ENCODE data around the gene SNX27.
"Not testable (repeated sequence)": the region's sequence is repeated elsewhere in the genome, so short reads cannot be mapped to it uniquely, and the experiment has no call there.

SNX27 gene

GRCh38 chr1:151733126-151733525 lies 121.3 kb downstream of the SNX27 start:
- H3K27ac ChIP-seq (ENCODE audit: low read length) = no peak overlapping the region
- peaks cover 18% of the 10 kb centered on the region for H3K4me1 ChIP-seq (ENCODE audit: control insufficient read depth, low read depth, low read length)
- peaks cover 10% of the 10 kb centered on the region for H3K9me3 ChIP-seq (ENCODE audit: control insufficient read depth, low read depth, low read length)
- H3K27me3 ChIP-seq (ENCODE audit: control insufficient read depth, insufficient read depth, low read length) = peaks cover under 1% of the 10 kb centered on the region
- no peak overlapping the region for H3K4me3 ChIP-seq (ENCODE audit: low read length)
- H3K36me3 ChIP-seq (ENCODE audit: control insufficient read depth, low read depth, low read length) = no peaks in the 10 kb centered on the region
- no peak overlapping the region for H3K9ac ChIP-seq (ENCODE audit: low read length)

- H3K27me3 ChIP-seq (ENCODE audit: control insufficient read depth, insufficient read depth, low read length); H3K27ac ChIP-seq (ENCODE audit: low read length); H3K4me1 ChIP-seq (ENCODE audit: control insufficient read depth, low read depth, low read length); H3K36me3 ChIP-seq (ENCODE audit: control insufficient read depth, low read depth, low read length); H3K4me3 ChIP-seq (ENCODE audit: low read length); H3K9ac ChIP-seq (ENCODE audit: low read length): not testable (repeated sequence)
- H3K9me3 ChIP-seq (ENCODE audit: control insufficient read depth, low read depth, low read length) = peaks cover 15% of the 10 kb centered on the region
Measured at GRCh38 chr1:151733995-151734394, 122.1 kb downstream of the SNX27 start.

- Histone ChIP-seq H3K27me3 (ENCODE audit: control insufficient read depth, insufficient read depth, low read length) (no peaks in the 10 kb centered on the region), H3K9ac (ENCODE audit: low read length) (no peak overlapping the region), H3K36me3 (ENCODE audit: control insufficient read depth, low read depth, low read length) (no peaks in the 10 kb centered on the region), H3K4me3 (ENCODE audit: low read length) (no peak overlapping the region), H3K9me3 (ENCODE audit: control insufficient read depth, low read depth, low read length) (peaks cover 15% of the 10 kb centered on the region), H3K27ac (ENCODE audit: low read length) (no peak overlapping the region), H3K4me1 (ENCODE audit: control insufficient read depth, low read depth, low read length) (peaks cover 4% of the 10 kb centered on the region)
Measured at GRCh38 chr1:151737026-151737425, 125.2 kb downstream of the SNX27 start.

- Histone ChIP-seq H3K4me1 (ENCODE audit: control insufficient read depth, low read depth, low read length) (peaks cover 4% of the 10 kb centered on the region), H3K9me3 (ENCODE audit: control insufficient read depth, low read depth, low read length) (peaks cover 15% of the 10 kb centered on the region), H3K27ac (ENCODE audit: low read length) (no peak overlapping the region), H3K36me3 (ENCODE audit: control insufficient read depth, low read depth, low read length) (no peaks in the 10 kb centered on the region), H3K27me3 (ENCODE audit: control insufficient read depth, insufficient read depth, low read length) (no peaks in the 10 kb centered on the region), H3K9ac (ENCODE audit: low read length) (no peak overlapping the region), H3K4me3 (ENCODE audit: low read length) (no peak overlapping the region)
Measured at GRCh38 chr1:151737479-151737878, 125.6 kb downstream of the SNX27 start.

GRCh38 chr1:151739590-151740355 lies 127.9 kb downstream of the SNX27 start:
- Histone ChIP-seq H3K9ac (ENCODE audit: low read length) (no peak overlapping the region), H3K9me3 (ENCODE audit: control insufficient read depth, low read depth, low read length) (peaks cover 15% of the 10 kb centered on the region), H3K4me3 (ENCODE audit: low read length) (no peak overlapping the region), H3K27ac (ENCODE audit: low read length) (no peak overlapping the region), H3K36me3 (ENCODE audit: control insufficient read depth, low read depth, low read length) (no peaks in the 10 kb centered on the region), H3K27me3 (ENCODE audit: control insufficient read depth, insufficient read depth, low read length) (no peaks in the 10 kb centered on the region), H3K4me1 (ENCODE audit: control insufficient read depth, low read depth, low read length) (peaks cover 2% of the 10 kb centered on the region)

- no peaks in the 10 kb centered on the region for H3K36me3 ChIP-seq (ENCODE audit: control insufficient read depth, low read depth, low read length)
- no peak overlapping the region for H3K9ac ChIP-seq (ENCODE audit: low read length)
- H3K4me1 ChIP-seq (ENCODE audit: control insufficient read depth, low read depth, low read length) = no peaks in the 10 kb centered on the region
- H3K4me3 ChIP-seq (ENCODE audit: low read length) = no peak overlapping the region
- no peaks in the 10 kb centered on the region for H3K27me3 ChIP-seq (ENCODE audit: control insufficient read depth, insufficient read depth, low read length)
- peaks cover 15% of the 10 kb centered on the region for H3K9me3 ChIP-seq (ENCODE audit: control insufficient read depth, low read depth, low read length)
- H3K27ac ChIP-seq (ENCODE audit: low read length) = no peak overlapping the region
Measured at GRCh38 chr1:151741516-151741915, 129.7 kb downstream of the SNX27 start.
